HEK293 (cell line): Measurements from ENCODE around the gene UROC1.

Experiments used
- CTCF ChIA-PET: fragments of 350-600 bp; formaldehyde crosslinking; extraction: SDS; loops from one replicate; lab custom pipeline; 2021; ENCODE audit warnings: antibody characterized with exemption; lab: Yijun Ruan, JAX
- POLR2A ChIA-PET: fragments of 300-600 bp; formaldehyde crosslinking; extraction: SDS; loops from one replicate; lab custom pipeline; 2020; ENCODE audit warnings: antibody characterized with exemption, inconsistent platforms; lab: Yijun Ruan, JAX
- H3K27ac ChIP-seq: fragments of 200-500 bp; sonication (Bioruptor generic); 2 replicates; pipeline ENCODE4 v1.5.1; 2014; ENCODE audit warnings: low read depth, low read length, control low read depth, inconsistent platforms; ENCODE audit errors: extremely low read depth
- H3K36me3 ChIP-seq, 2 experiments: fragments of 200-500 bp in 1 of 2; sonication (Bioruptor generic) in 1 of 2; 1 replicate in 1 of 2; 2 replicates in 1 of 2; pipeline ENCODE4 v1.5.1; 2014 to 2017; ENCODE audit warnings: inconsistent platforms in 2 of 2, low read length in 2 of 2; ENCODE audit not compliant: control insufficient read depth in 2 of 2, insufficient read depth in 1 of 2
- H3K4me1 ChIP-seq: fragments of 200-500 bp; sonication (Bioruptor generic); 2 replicates; pipeline ENCODE4 v1.5.1; 2014; ENCODE audit warnings: mild to moderate bottlenecking, low read length, inconsistent platforms; ENCODE audit not compliant: control insufficient read depth, insufficient read depth
- H3K4me3 ChIP-seq: 2 replicates; pipeline ENCODE4 v1.5.1; 2011; ENCODE audit warnings: low read depth, mild to moderate bottlenecking, control low read depth, low read length, moderate library complexity
- H3K9me3 ChIP-seq: fragments of 200-500 bp; sonication (Bioruptor generic); 2 replicates; pipeline ENCODE4 v1.5.1; 2014; ENCODE audit warnings: low read depth, low read length, inconsistent platforms; ENCODE audit not compliant: control insufficient read depth, insufficient read depth
- ATF2 ChIP-seq: fragments of 450-650 bp; formaldehyde crosslinking; IDR thresholded peaks from 2 replicates; pipeline ENCODE4 v1.5.1; 2016; ENCODE audit warnings: missing biosample characterization, missing genetic modification characterization, low read depth
- HOXA7 ChIP-seq: sonication (generic); formaldehyde crosslinking; IDR thresholded peaks from 2 replicates; pipeline ENCODE4 v1.8.1; 2022; ENCODE audit warnings: missing genetic modification reagents, borderline replicate concordance
- KLF1 ChIP-seq: fragments of 450-650 bp; formaldehyde crosslinking; IDR thresholded peaks from 2 replicates; pipeline ENCODE4 v1.5.1; 2016; ENCODE audit warnings: missing biosample characterization, missing genetic modification characterization
- PBX3 ChIP-seq: sonication (generic); formaldehyde crosslinking; IDR thresholded peaks from 2 replicates; pipeline ENCODE4 v1.8.1; 2022; ENCODE audit warnings: mild to moderate bottlenecking, moderate library complexity, missing genetic modification reagents
- RBAK ChIP-seq: fragments of 450-650 bp; formaldehyde crosslinking; IDR thresholded peaks from 2 replicates; pipeline ENCODE4 v1.5.1; 2016; ENCODE audit warnings: missing biosample characterization, missing genetic modification characterization
- SP2 ChIP-seq: fragments of 450-650 bp; formaldehyde crosslinking; IDR thresholded peaks from 2 replicates; pipeline ENCODE4 v1.5.1; 2016; ENCODE audit warnings: missing biosample characterization, missing genetic modification characterization
- SP3 ChIP-seq: fragments of 450-650 bp; formaldehyde crosslinking; IDR thresholded peaks from 2 replicates; pipeline ENCODE4 v1.5.1; 2016; ENCODE audit warnings: missing biosample characterization, missing genetic modification characterization
- ZBTB11 ChIP-seq: fragments of 450-650 bp; formaldehyde crosslinking; conservative IDR thresholded peaks from 2 replicates; pipeline ENCODE4 v1.5.1; 2016; ENCODE audit warnings: low read depth, missing biosample characterization, missing genetic modification characterization
- ZBTB8A ChIP-seq: fragments of 450-650 bp; formaldehyde crosslinking; IDR thresholded peaks from 2 replicates; pipeline ENCODE4 v1.5.1; 2016; ENCODE audit warnings: missing biosample characterization, missing genetic modification characterization
- ZNF169 ChIP-seq: fragments of 450-650 bp; formaldehyde crosslinking; IDR thresholded peaks from 2 replicates; pipeline ENCODE4 v1.5.1; 2016; ENCODE audit warnings: missing biosample characterization, missing genetic modification characterization
- ZNF221 ChIP-seq: fragments of 450-650 bp; formaldehyde crosslinking; IDR thresholded peaks from 2 replicates; pipeline ENCODE4 v1.5.1; 2017; ENCODE audit warnings: missing biosample characterization, missing genetic modification characterization, borderline replicate concordance
- ZNF335 ChIP-seq: fragments of 450-650 bp; formaldehyde crosslinking; conservative IDR thresholded peaks from 2 replicates; pipeline ENCODE4 v1.5.1; 2016; ENCODE audit warnings: missing biosample characterization, missing genetic modification characterization
- ZNF394 ChIP-seq: fragments of 450-650 bp; formaldehyde crosslinking; IDR thresholded peaks from 2 replicates; pipeline ENCODE4 v1.5.1; 2016; ENCODE audit warnings: missing biosample characterization, missing genetic modification characterization, mild to moderate bottlenecking, moderate library complexity, borderline replicate concordance
- ZNF561 ChIP-seq: fragments of 450-650 bp; IDR thresholded peaks from 2 replicates; pipeline ENCODE4 v1.5.1; 2018; ENCODE audit warnings: missing biosample characterization, missing genetic modification characterization, borderline replicate concordance
- ZNF660 ChIP-seq: fragments of 450-650 bp; IDR thresholded peaks from 2 replicates; pipeline ENCODE4 v1.5.1; 2018; ENCODE audit warnings: missing biosample characterization, mild to moderate bottlenecking, missing genetic modification characterization
- ZNF747 ChIP-seq: fragments of 450-650 bp; formaldehyde crosslinking; IDR thresholded peaks from 2 replicates; pipeline ENCODE4 v1.5.1; 2016; ENCODE audit warnings: missing biosample characterization, missing genetic modification characterization
- ZNF785 ChIP-seq: fragments of 450-650 bp; formaldehyde crosslinking; IDR thresholded peaks from 2 replicates; pipeline ENCODE4 v1.5.1; 2016; ENCODE audit warnings: missing biosample characterization, missing genetic modification characterization
- ZSCAN4 ChIP-seq: fragments of 450-650 bp; formaldehyde crosslinking; IDR thresholded peaks from 2 replicates; pipeline ENCODE4 v1.5.1; 2017; ENCODE audit warnings: missing biosample characterization, missing genetic modification characterization
- TF ChIP-seq, protein P1 (sequence below): fragments of 450-650 bp; formaldehyde crosslinking; IDR thresholded peaks from 2 replicates; pipeline ENCODE4 v1.5.1; 2016; ENCODE audit warnings: missing biosample characterization, missing genetic modification characterization
- TF ChIP-seq, protein P2 (sequence below): fragments of 450-650 bp; formaldehyde crosslinking; optimal IDR thresholded peaks from 2 replicates; pipeline ENCODE3; 2016; ENCODE audit warnings: missing biosample characterization, mild to moderate bottlenecking, missing genetic modification characterization
- TF ChIP-seq, protein P3 (sequence below): fragments of 450-650 bp; formaldehyde crosslinking; IDR thresholded peaks from 2 replicates; pipeline ENCODE4 v1.5.1; 2017; ENCODE audit warnings: missing biosample characterization, missing genetic modification characterization

UROC1 gene

GRCh38 chr3:126524429-126524988 is 6.9 kb upstream of the UROC1 start (continued):
- TF ChIP-seq PBX3 (CRISPR knock-in tag): no peak
- no peak for TF ChIP-seq ZNF747 (tag by site-specific recombination)
- TF ChIP-seq, protein P1, sequence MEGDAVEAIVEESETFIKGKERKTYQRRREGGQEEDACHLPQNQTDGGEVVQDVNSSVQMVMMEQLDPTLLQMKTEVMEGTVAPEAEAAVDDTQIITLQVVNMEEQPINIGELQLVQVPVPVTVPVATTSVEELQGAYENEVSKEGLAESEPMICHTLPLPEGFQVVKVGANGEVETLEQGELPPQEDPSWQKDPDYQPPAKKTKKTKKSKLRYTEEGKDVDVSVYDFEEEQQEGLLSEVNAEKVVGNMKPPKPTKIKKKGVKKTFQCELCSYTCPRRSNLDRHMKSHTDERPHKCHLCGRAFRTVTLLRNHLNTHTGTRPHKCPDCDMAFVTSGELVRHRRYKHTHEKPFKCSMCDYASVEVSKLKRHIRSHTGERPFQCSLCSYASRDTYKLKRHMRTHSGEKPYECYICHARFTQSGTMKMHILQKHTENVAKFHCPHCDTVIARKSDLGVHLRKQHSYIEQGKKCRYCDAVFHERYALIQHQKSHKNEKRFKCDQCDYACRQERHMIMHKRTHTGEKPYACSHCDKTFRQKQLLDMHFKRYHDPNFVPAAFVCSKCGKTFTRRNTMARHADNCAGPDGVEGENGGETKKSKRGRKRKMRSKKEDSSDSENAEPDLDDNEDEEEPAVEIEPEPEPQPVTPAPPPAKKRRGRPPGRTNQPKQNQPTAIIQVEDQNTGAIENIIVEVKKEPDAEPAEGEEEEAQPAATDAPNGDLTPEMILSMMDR: 0 out of 2 replicates have a peak, but pooled peaks have one; percentile 35
- no peak for TF ChIP-seq ZNF221 (tag by site-specific recombination)
- TF ChIP-seq ZBTB8A: peak; percentile 61; the same call in 1 of the 2 replicates
- TF ChIP-seq, protein P2, sequence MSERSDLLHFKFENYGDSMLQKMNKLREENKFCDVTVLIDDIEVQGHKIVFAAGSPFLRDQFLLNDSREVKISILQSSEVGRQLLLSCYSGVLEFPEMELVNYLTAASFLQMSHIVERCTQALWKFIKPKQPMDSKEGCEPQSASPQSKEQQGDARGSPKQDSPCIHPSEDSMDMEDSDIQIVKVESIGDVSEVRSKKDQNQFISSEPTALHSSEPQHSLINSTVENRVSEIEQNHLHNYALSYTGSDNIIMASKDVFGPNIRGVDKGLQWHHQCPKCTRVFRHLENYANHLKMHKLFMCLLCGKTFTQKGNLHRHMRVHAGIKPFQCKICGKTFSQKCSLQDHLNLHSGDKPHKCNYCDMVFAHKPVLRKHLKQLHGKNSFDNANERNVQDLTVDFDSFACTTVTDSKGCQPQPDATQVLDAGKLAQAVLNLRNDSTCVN (tag by site-specific recombination): peak; percentile 42
- no peak for TF ChIP-seq RBAK (tag by site-specific recombination)
- no peak for TF ChIP-seq ZNF169

- ChIA-PET POLR2A (no interaction called here), CTCF (interaction anchor here (0.7 to 1.6 kb wide), 4 partner anchors 9 to 52 kb away, joined by 3 to 5 read pairs (median 3); no protein-coding TSS in a partner anchor)
- no peak within 1 kb of the TSS for H3K27ac ChIP-seq
- H3K4me1 ChIP-seq: no peaks in the 10 kb centered on the region
- H3K9me3 ChIP-seq: no peaks in the 10 kb centered on the region
- no peaks in the 10 kb centered on the region for H3K36me3 ChIP-seq
- peak within 1 kb of the TSS; percentile 40 for H3K4me3 ChIP-seq
- TF ChIP-seq ZNF394: no peak
- no peak for TF ChIP-seq HOXA7 (CRISPR knock-in tag)
- no peak for TF ChIP-seq ZNF221 (tag by site-specific recombination)
- peak; percentile 72 for TF ChIP-seq ZNF335
- TF ChIP-seq ZNF660 (tag by site-specific recombination): 0 out of 2 replicates have a peak, but pooled peaks have one; percentile 35
- TF ChIP-seq ZNF561 (tag by site-specific recombination): 0 out of 2 replicates have a peak, but pooled peaks have one; percentile 29
- no peak for TF ChIP-seq ATF2
- peak; percentile 64 for TF ChIP-seq SP3 (tag by site-specific recombination)
- TF ChIP-seq, protein P3, sequence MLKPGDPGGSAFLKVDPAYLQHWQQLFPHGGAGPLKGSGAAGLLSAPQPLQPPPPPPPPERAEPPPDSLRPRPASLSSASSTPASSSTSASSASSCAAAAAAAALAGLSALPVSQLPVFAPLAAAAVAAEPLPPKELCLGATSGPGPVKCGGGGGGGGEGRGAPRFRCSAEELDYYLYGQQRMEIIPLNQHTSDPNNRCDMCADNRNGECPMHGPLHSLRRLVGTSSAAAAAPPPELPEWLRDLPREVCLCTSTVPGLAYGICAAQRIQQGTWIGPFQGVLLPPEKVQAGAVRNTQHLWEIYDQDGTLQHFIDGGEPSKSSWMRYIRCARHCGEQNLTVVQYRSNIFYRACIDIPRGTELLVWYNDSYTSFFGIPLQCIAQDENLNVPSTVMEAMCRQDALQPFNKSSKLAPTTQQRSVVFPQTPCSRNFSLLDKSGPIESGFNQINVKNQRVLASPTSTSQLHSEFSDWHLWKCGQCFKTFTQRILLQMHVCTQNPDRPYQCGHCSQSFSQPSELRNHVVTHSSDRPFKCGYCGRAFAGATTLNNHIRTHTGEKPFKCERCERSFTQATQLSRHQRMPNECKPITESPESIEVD (tag by site-specific recombination): no peak
- TF ChIP-seq ZNF785 (tag by site-specific recombination): no peak
- TF ChIP-seq ZSCAN4 (tag by site-specific recombination): 0 out of 2 replicates have a peak, but pooled peaks have one; percentile 4
- TF ChIP-seq ZBTB11: no peak
- peak; percentile 54 for TF ChIP-seq SP2 (tag by site-specific recombination)
- TF ChIP-seq KLF1: peak; percentile 92
- TF ChIP-seq, protein P2 (tag by site-specific recombination): peak; percentile 55
These were observed 6.3 kb upstream of the UROC1 start, which contains the start of gene CHST13 for GRCh38 chr3:126523745-126524428. Gene CHST13, plus strand, starts transcription at chr3:126524155. Its CDS starts 178 bp downstream, at chr3:126524333.
